Activated naive CD4-positive, alpha-beta T cell treated with anti-CD3 and anti-CD28 coated beads for 36 hours (primary cell): Measurements from ENCODE around the gene CNTNAP4. TPM values are rescaled to one million over a fixed set of nuclear protein-coding genes. Genes with fewer than 3 reads are reported as not detected.

Experiments
- CTCF ChIA-PET: fragments of 350-600 bp; sonication (Branson Sonifier 250); formaldehyde crosslinking; loops from one replicate; lab custom pipeline; 2021; ENCODE audit warnings: antibody characterized with exemption; lab: Charles Lee
- DNase-seq: peaks from one replicate; pipeline ENCODE4 v3.0.0-alpha.2; 2020
- H3K27ac Mint-ChIP-seq: one replicate; pipeline ENCODE4 v1.8.0; 2021; ENCODE audit warnings: mild to moderate bottlenecking, mixed read lengths
- H3K27me3 Mint-ChIP-seq: one replicate; pipeline ENCODE4 v1.8.0; 2021; ENCODE audit warnings: low read depth, mixed read lengths
- H3K36me3 Mint-ChIP-seq: one replicate; pipeline ENCODE4 v1.8.0; 2021; ENCODE audit warnings: low read depth, mixed read lengths
- H3K4me1 Mint-ChIP-seq: one replicate; pipeline ENCODE4 v1.8.0; 2021; ENCODE audit warnings: low read depth, mixed read lengths
- H3K4me3 Mint-ChIP-seq: one replicate; pipeline ENCODE4 v1.8.0; 2021; ENCODE audit warnings: mild to moderate bottlenecking, moderate library complexity, mixed read lengths
- H3K9me3 Mint-ChIP-seq: one replicate; pipeline ENCODE4 v1.8.0; 2021; ENCODE audit warnings: mixed read lengths
- intact Hi-C: fragments of 100-400 bp; cut with micrococcal nuclease; formaldehyde crosslinking; loops from one replicate; pipeline ENCODE4 v1.15.1; 2023
- total RNA-seq, 2 experiments: library from RNA; stranded (reverse); gene quantifications; one replicate each; pipeline ENCODE4 v1.2.3, GENCODE V29; 2021

CNTNAP4 gene
- not detected for total RNA-seq

DNA sequence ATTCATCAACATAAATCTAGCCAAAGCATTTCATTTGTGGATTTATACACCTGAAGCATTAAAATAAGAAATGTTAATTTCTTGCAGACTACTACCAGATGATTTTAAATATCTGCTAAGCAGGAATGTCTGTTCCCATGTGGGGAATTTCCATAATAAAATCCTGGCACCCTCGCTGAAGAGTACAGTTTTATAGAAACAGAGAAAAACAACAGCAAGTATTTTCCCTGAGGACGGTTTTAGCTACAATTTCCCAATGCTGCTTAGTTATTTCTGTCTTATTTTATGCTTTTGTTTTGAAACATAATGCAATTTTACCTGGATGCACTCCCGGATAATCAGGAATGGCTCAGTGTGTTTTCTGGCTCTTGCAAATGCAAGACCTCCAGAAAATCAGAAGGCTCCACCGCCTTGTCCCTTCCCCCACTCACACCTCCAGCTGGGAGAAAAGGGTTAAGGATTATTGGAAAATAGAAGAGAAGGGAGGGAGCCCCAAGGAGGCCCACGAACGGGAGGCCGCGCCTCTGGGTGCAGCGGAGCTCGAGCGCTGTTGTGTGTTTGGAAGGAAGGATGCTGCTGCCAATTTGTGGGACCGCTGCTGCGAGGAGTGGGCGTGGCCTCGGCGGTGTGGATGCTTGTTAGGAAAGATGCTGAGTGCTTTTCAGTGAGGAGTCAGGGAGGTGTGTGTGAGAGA is at the start of gene CNTNAP4:
Gene CNTNAP4, plus strand, starts transcription at position 657 of the 694 bp plus-strand sequence. CDS start 262 bp downstream, outside the sequence.
- no peak for DNase-seq
- no peaks in the 10 kb centered on the region for H3K27me3 Mint-ChIP-seq
- intact Hi-C loops, result loop anchor here (10.0 kb wide), 1 partner anchor 898 kb away; no protein-coding TSS in a partner anchor
- H3K9me3 Mint-ChIP-seq, result peaks cover 6% of the 10 kb centered on the region
- H3K36me3 Mint-ChIP-seq, result no peaks in the 10 kb centered on the region
- no peak within 1 kb of the TSS for H3K4me3 Mint-ChIP-seq
- CTCF ChIA-PET, result no interaction called here
- no peaks in the 10 kb centered on the region for H3K4me1 Mint-ChIP-seq
- no peak within 1 kb of the TSS for H3K27ac Mint-ChIP-seq

DNA sequence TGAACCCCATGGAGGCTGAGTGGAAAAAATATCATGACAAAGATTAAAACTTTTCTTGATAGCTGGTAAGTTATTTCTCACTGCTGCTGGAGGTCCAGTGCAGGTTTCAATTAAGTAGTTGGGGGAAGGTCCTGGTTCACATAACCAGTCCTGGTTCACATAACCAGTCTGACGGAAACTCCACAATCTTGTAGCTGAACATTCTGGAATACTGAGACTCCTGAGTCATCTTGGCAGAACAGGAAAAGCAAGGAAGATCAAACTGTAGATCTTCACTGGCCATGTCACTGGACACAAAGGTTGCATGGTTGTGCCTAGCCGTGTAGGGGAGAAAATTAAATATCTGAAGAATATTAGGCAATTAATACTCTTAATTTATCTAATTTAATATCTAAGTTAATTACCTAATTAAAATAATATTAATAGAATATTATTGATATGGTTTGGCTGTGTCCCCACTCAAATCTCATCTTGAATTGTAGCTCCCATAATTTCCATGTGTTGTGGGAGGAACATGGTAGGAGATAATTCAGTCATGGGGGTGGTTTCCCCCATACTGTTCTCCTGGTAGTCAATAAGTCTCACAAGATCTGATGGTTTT is 48.6 kb upstream of the CNTNAP4 start:
- no peaks in the 10 kb centered on the region for H3K9me3 Mint-ChIP-seq
- DNase-seq, result no peak
- H3K27me3 Mint-ChIP-seq, result no peaks in the 10 kb centered on the region
- no peak overlapping the region for H3K4me3 Mint-ChIP-seq
- intact Hi-C loops, result no loop called here
- CTCF ChIA-PET, result interaction anchor here (1.1 kb wide), 1 partner anchor 37 kb away, joined by 3 read pairs; no protein-coding TSS in a partner anchor
- H3K27ac Mint-ChIP-seq, result no peak overlapping the region
- no peaks in the 10 kb centered on the region for H3K4me1 Mint-ChIP-seq
- no peaks in the 10 kb centered on the region for H3K36me3 Mint-ChIP-seq

DNA sequence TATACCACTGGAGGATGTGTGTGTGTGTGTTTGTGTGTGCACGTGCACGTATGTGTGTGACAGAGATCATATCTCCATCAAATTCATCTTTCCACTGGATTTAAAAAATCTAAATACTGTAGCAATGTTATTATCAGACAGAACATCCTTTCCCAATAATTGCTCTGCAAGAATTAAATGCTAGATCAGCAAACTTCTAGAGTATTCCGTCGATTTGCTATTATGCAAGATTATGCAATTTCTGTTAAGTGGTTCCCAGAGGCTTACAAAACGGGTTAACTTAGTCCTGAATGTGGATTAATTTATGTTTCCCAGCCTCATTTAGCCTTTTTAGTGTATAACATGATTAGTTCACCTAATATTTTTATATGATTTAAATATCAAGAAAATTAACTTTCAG is 44.5 kb upstream of the CNTNAP4 start:
- no peak overlapping the region for H3K27ac Mint-ChIP-seq
- no peak overlapping the region for H3K4me3 Mint-ChIP-seq
- H3K36me3 Mint-ChIP-seq, result no peaks in the 10 kb centered on the region
- intact Hi-C loops, result no loop called here
- H3K27me3 Mint-ChIP-seq, result no peaks in the 10 kb centered on the region
- CTCF ChIA-PET, result no interaction called here
- no peak for DNase-seq
- H3K9me3 Mint-ChIP-seq, result peaks cover 4% of the 10 kb centered on the region
- H3K4me1 Mint-ChIP-seq, result no peaks in the 10 kb centered on the region

DNA sequence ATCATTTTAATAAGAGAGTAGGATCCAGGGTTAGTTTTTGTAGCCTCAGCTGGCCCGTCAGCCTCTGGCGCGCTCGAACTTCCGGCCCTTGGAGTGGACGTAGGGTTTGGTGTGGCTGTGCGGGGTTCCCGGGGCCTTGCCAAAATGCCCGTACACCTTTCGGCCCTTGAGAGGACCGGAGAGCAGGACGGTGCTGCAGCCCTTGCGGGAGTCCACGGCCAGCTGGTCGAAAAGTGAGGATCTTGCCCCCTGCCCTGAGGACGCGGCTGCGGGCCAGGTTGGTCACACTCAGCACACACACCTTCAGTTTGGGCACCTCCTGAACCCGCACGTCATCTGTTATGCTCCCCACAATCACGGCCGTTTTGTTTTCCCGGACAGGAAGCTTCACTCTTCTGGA is 42.2 kb upstream of the CNTNAP4 start:
- intact Hi-C loops, result no loop called here
- H3K36me3 Mint-ChIP-seq, result no peaks in the 10 kb centered on the region
- no peaks in the 10 kb centered on the region for H3K4me1 Mint-ChIP-seq
- no peak overlapping the region for H3K4me3 Mint-ChIP-seq
- no peaks in the 10 kb centered on the region for H3K27me3 Mint-ChIP-seq
- CTCF ChIA-PET, result no interaction called here
- H3K9me3 Mint-ChIP-seq, result peaks cover 4% of the 10 kb centered on the region
- H3K27ac Mint-ChIP-seq, result no peak overlapping the region
- DNase-seq, result no peak

DNA sequence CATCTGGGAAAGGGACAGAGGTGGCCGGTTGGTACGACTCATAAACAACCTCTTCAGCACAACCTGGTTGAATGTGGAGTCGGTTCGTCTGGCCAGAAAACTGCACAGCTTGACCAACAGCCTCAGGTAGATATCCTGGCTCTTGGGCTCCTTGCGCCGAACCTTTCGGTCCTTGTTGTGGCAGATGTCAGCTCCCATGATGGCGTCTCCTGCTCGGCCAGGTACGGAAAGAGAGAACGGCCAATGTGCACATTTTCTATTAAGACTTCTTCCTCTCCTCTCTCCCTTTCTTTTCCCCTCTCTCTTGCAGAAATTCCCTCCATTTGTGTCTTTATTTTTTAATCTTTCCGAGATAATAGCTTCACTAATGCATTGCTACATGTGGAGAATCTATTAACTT is 41.8 kb upstream of the CNTNAP4 start:
- Mint-ChIP-seq H3K27ac (no peak overlapping the region), H3K4me3 (no peak overlapping the region), H3K36me3 (no peaks in the 10 kb centered on the region), H3K4me1 (no peaks in the 10 kb centered on the region), H3K27me3 (no peaks in the 10 kb centered on the region), H3K9me3 (peaks cover 4% of the 10 kb centered on the region)
- intact Hi-C loops, result no loop called here
- no peak for DNase-seq
- CTCF ChIA-PET, result no interaction called here

DNA sequence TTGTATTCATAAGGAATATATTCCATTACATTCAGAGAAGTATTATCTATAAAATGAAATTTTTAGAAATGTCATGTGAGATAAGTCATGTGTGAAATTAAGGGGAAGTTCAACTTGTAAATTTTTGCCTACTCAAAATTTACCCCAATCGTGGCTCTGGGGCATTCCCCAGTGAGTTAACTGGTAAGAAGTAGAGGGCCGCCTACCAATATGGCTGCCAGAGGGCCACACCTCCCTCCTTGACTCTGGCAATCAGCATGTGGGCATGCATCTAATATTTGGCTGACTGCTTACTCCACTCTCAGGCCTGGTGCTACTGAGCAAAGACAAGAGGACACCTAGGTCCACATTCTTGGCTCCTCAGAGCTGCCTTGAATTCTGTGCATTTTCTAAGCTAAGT is 39.7 kb upstream of the CNTNAP4 start:
- intact Hi-C loops, result no loop called here
- no peaks in the 10 kb centered on the region for H3K4me1 Mint-ChIP-seq
- no peaks in the 10 kb centered on the region for H3K27me3 Mint-ChIP-seq
- DNase-seq, result no peak
- H3K36me3 Mint-ChIP-seq, result no peaks in the 10 kb centered on the region
- CTCF ChIA-PET, result no interaction called here
- no peak overlapping the region for H3K4me3 Mint-ChIP-seq
- H3K27ac Mint-ChIP-seq, result no peak overlapping the region
- peaks cover 5% of the 10 kb centered on the region for H3K9me3 Mint-ChIP-seq

DNA sequence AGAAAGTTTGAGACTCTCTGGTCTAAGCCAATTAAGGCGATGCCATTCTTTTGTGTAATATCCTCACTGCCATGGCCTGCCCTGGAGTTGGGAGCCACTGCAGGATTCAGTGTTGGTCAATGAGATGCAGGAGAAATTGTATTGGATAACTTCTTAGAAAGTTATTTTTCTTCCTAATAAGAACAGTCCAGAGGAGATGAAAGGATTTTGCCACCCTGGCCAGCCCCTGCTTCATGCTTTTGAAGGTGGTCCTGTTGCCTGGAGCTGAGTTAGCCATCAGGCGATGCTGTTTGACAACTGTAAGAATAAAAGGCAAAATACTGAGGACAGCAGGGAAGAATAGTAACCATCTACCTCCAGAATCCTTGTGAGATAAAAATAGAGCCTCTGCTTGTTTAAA is 35.4 kb upstream of the CNTNAP4 start:
- Mint-ChIP-seq H3K36me3 (no peaks in the 10 kb centered on the region), H3K27me3 (no peaks in the 10 kb centered on the region), H3K27ac (no peak overlapping the region), H3K4me1 (no peaks in the 10 kb centered on the region), H3K4me3 (no peak overlapping the region), H3K9me3 (peaks cover 5% of the 10 kb centered on the region)
- CTCF ChIA-PET, result no interaction called here
- intact Hi-C loops, result no loop called here
- no peak for DNase-seq

DNA sequence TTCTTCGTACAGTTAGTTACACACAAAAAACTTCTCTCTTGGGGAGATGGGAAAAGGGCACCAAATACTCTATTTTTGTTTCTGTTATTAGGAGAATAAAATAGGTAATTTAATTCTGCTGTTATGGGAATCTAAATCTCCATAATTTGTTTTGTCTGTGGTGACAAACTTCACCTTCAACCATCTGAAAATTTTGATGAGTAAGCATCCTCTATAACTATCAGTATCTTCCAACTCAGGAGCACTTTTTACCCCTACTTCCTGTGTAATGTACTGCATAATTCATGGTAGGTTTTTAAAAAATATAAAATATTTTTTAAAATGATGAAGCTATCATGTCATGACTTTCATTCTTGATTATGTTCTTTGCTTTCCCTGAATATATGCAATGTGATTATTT is 33.6 kb upstream of the CNTNAP4 start:
- Mint-ChIP-seq H3K27ac (no peak overlapping the region), H3K9me3 (peaks cover 11% of the 10 kb centered on the region), H3K4me3 (no peak overlapping the region), H3K36me3 (no peaks in the 10 kb centered on the region), H3K4me1 (no peaks in the 10 kb centered on the region), H3K27me3 (no peaks in the 10 kb centered on the region)
- CTCF ChIA-PET, result no interaction called here
- intact Hi-C loops, result no loop called here
- DNase-seq, result no peak

DNA sequence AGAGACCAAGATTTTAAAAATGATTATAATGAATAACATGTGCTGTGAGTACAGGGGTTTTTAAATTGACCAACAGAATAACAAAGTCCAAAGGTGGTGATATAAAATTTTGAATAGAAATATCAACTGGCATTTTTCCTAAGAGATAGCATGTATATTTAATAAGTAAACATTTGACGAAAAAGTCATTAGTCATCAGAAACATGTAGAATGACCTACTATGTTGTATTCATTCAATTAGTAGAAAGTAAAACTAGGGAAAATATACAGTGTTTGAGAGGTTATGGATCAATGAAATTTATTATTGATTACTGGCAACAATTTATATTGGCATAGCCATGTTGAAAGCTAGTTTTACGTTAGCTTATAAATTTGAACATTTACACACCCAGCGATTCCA is 30.6 kb upstream of the CNTNAP4 start:
- H3K9me3 Mint-ChIP-seq, result peaks cover 14% of the 10 kb centered on the region
- no peaks in the 10 kb centered on the region for H3K36me3 Mint-ChIP-seq
- no peak overlapping the region for H3K27ac Mint-ChIP-seq
- H3K27me3 Mint-ChIP-seq, result no peaks in the 10 kb centered on the region
- intact Hi-C loops, result no loop called here
- H3K4me1 Mint-ChIP-seq, result no peaks in the 10 kb centered on the region
- DNase-seq, result no peak
- CTCF ChIA-PET, result interaction anchor here (0.6 kb wide), 1 partner anchor 679 kb away, joined by 4 read pairs; no protein-coding TSS in a partner anchor
- H3K4me3 Mint-ChIP-seq, result no peak overlapping the region

DNA sequence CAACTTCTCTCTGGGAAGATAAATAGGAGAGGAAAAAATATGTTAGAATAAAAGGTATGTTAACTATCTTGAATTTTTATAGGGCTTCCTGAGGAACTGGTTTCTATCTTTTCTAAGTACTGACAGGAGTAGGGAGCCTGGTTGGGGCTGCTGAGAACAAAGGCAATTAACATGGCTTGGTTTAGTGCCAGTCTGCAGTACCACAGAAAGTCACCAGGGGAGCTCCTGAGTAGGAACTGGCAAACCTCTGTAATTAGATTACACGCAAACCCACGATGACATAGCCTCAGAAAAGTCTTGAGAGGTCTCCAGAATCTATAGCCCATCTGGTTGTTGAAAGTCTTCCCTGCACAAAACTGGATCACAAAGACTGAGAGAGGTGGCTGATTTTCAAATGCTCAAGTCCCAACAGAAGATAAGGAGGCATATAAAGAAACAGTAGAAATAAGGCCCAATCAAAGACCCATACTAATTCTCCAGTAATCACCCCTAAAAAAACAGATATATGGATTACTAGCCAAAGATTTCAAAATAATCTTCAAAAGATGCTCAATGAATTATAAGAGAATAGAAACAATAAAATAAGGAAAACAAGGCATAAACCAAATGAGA is 11.7 kb upstream of the CNTNAP4 start:
- Mint-ChIP-seq H3K36me3 (no peaks in the 10 kb centered on the region), H3K9me3 (peaks cover 12% of the 10 kb centered on the region), H3K27ac (no peak overlapping the region), H3K4me1 (no peaks in the 10 kb centered on the region), H3K4me3 (no peak overlapping the region), H3K27me3 (no peaks in the 10 kb centered on the region)
- intact Hi-C loops, result no loop called here
- CTCF ChIA-PET, result interaction anchor here (0.5 to 0.8 kb wide), 3 partner anchors 31 to 841 kb away, joined by 3 read pairs; no protein-coding TSS in a partner anchor
- DNase-seq, result peak; percentile 24

DNA sequence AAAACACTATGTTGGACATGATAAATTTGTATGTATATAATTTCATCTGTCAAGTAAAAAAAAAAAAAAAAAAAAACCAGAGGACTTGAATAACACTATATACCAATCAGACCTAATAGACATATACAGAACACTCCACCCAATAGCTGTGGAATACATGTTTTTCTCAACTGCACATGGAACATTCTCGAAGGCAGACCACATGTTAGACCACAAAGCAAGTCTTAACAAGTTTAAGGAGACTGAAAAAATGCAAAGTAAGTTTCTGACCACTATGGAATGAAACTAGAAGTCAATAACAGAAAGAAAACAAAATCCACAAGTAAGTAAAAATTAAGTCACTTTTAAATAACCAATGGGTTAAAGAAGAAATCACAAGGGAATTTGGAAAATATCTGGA is 8.4 kb upstream of the CNTNAP4 start:
- CTCF ChIA-PET, result interaction anchor here (0.7 kb wide), 1 partner anchor 58 kb away, joined by 3 read pairs; no protein-coding TSS in a partner anchor
- no peaks in the 10 kb centered on the region for H3K4me1 Mint-ChIP-seq
- peaks cover 19% of the 10 kb centered on the region for H3K9me3 Mint-ChIP-seq
- no peaks in the 10 kb centered on the region for H3K27me3 Mint-ChIP-seq
- H3K4me3 Mint-ChIP-seq, result no peak overlapping the region
- H3K36me3 Mint-ChIP-seq, result no peaks in the 10 kb centered on the region
- no peak overlapping the region for H3K27ac Mint-ChIP-seq
- no peak for DNase-seq
- intact Hi-C loops, result no loop called here

DNA sequence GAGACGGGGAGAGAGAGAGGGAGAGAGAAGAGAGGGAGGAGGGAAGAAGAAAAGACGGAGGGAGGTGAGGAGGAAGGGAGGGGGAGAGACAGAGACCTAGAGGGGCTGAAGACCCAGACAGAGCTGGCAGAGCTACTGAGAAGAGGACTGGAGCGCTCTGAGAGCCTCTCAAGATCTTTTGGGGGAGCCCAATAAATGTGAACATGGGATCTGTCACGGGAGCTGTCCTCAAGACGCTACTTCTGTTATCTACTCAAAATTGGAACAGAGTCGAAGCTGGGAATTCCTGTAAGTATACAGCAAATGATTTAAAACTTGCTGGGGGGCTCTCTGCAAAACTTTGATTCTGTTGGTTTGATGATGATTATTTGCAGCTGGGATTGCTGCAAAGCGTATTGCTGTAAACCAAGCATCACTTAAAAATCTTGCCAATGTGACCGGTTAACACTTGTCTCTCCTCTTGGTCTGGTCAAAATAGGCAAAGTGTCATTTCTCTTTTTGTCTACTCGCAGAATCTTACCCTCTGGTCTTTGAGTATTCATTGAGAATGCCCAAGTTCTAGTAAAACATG is 344 bp downstream of the CNTNAP4 start:
- Mint-ChIP-seq H3K9me3 (peaks cover 3% of the 10 kb centered on the region), H3K27ac (no peak overlapping the region), H3K4me3 (no peak overlapping the region), H3K4me1 (no peaks in the 10 kb centered on the region), H3K27me3 (no peaks in the 10 kb centered on the region), H3K36me3 (no peaks in the 10 kb centered on the region)
- intact Hi-C loops, result loop anchor here (10.0 kb wide), 1 partner anchor 897 kb away; no protein-coding TSS in a partner anchor
- CTCF ChIA-PET, result no interaction called here
- DNase-seq, result no peak
